ENCODE results near the gene FAF1.

- TF ChIP-seq CTCF (IDR thresholded peaks at IDR 0.05; ENCODE audit: low read depth, low read length, missing input control) (no peak), JUND (IDR thresholded peaks at IDR 0.05) (no peak), SP1 (IDR thresholded peaks at IDR 0.05) (no peak)
Measured at GRCh38 chr1:50921029-50921428, 39.0 kb downstream of the FAF1 start.

Measured in liver (tissue), 3 donors.